ENCODE measurements around the gene SYPL2.

Gene SYPL2

DNA sequence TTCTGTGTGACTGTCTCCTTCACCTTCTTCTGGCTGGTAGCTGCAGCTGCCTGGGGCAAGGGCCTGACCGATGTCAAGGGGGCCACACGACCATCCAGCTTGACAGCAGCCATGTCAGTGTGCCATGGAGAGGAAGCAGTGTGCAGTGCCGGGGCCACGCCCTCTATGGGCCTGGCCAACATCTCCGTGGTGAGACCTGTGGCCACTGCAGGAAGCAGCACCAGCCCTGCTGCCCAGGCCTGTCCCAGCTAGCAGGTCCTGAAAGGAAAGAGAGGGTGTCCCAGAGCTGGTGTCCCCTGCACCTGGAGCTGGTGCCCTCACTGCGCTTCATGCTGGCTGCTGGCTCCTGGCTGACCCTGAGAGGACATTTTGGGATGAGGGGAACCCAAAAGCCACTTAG is 11.5 kb downstream of the SYPL2 start:
- no peak for TF ChIP-seq JUND (IDR thresholded peaks at IDR 0.05; ENCODE audit: low read depth)
- DNase-seq (ENCODE audit: low read depth in 1 of 2, low spot score in 1 of 2), result no peak
- in situ Hi-C loops (cut with HindIII; ENCODE audit: low pct_unique_long_range_greater_than_20kb, low sequenced_read_pairs), result no loop called here

DNA sequence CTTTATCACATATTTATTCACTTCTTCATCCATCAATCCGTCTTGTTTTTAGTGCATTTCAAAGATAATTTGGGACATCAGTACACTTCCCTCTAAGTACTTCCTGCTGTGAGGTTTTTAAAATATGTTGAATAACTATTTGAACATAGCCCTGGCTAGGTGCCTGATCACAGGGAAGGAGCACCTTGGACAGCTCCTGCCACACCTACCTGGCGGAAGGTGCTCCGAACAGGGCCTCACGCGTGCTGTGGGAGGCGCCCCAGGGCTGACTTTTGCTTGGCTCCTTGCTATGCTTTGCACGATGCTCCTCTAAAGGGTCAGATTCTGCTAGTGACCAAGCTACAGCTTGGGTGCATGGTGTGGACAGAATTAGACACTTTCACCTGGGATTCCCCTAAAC is 12.5 kb downstream of the SYPL2 start:
- in situ Hi-C loops (cut with HindIII; ENCODE audit: low pct_unique_long_range_greater_than_20kb, low sequenced_read_pairs), result no loop called here

DNA sequence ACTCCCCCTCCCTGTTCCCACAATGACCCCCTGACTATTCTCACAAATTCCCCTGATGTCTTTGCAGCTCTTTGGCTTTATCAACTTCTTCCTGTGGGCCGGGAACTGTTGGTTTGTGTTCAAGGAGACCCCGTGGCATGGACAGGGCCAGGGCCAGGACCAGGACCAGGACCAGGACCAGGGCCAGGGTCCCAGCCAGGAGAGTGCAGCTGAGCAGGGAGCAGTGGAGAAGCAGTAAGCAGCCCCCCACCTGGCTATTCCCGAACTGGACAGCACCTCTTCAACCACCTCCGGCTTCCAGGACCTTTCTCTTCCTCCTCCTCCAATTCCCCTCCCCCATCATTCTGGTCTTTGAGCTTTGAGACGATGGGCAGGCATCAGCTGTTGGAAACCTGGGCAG is 13.0 kb downstream of the SYPL2 start:
- in situ Hi-C loops (cut with HindIII; ENCODE audit: low pct_unique_long_range_greater_than_20kb, low sequenced_read_pairs), result no loop called here
- TF ChIP-seq JUND (IDR thresholded peaks at IDR 0.05; ENCODE audit: low read depth), result no peak
- no peak for DNase-seq (ENCODE audit: low read depth in 1 of 2, low spot score in 1 of 2)

More for the DNA sequence above, 12.5 kb downstream of the SYPL2 start:
- no peak for TF ChIP-seq JUND (IDR thresholded peaks at IDR 0.05; ENCODE audit: low read depth)
- peak; percentile 35 to 79 for DNase-seq (ENCODE audit: low read depth in 1 of 2, low spot score in 1 of 2)

DNA sequence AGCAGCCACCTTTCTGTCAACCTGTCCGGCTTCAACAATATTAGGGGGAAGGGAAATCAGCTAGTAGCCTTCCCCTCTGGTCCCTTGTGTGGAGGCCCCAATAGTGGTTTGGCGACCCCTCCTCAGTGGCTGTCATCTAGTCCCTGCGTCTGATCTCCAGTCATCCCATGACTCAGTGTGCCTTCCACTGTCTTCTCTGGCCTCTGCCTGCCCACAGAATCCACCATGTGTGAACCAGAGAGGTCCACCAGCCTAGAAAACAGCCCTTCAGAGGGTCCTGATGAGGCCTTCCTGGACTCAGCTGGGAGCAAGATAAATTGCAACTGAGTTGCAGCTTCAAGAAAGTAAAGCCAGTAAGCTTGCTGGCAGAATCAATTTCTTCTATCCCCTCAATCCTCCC is 13.6 kb downstream of the SYPL2 start:
- no peak for DNase-seq (ENCODE audit: low read depth in 1 of 2, low spot score in 1 of 2)
- no peak for TF ChIP-seq JUND (IDR thresholded peaks at IDR 0.05; ENCODE audit: low read depth)
- in situ Hi-C loops (cut with HindIII; ENCODE audit: low pct_unique_long_range_greater_than_20kb, low sequenced_read_pairs), result no loop called here

DNA sequence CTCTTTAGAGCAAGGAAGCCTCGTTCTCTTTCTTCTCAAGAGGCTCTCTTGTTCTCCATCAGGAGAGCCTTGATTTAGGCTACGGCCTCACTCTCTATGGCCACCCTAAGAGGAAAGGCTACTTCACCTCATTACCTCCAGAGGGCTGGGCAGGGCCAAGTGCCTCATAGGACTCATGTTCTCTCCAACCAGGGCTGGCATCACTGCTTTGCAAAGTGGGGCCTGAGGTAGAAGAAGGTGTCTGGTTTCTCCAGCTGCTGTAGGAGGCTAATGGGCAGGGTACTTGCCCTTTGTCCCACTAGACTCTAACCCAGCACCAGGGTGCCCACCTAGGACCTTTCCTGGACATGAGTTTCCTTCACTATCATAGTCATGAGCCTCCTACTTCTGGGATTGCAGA is 15.3 kb downstream of the SYPL2 start:
- in situ Hi-C loops (cut with HindIII; ENCODE audit: low pct_unique_long_range_greater_than_20kb, low sequenced_read_pairs), result no loop called here
- no peak for DNase-seq (ENCODE audit: low read depth in 1 of 2, low spot score in 1 of 2)
- TF ChIP-seq JUND (IDR thresholded peaks at IDR 0.05; ENCODE audit: low read depth), result no peak

DNA sequence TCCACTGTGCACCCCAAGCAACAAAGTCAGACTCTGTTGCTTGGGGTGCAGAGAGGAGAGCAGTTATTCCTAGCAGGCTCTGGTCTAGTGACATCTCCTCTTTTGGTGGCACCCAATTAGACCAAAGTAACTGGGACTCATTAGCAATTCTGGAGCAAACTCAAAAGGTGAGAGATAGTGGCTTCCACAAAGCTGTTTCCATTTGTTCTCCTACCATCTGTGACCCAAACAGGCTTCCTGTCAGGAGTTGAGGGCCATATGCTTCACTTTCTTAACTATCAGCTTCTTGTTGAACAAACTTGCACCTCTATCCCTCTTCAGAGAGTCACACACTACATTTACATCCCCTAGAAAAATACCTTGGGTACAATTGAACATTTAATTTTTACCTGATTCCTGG is 15.9 kb downstream of the SYPL2 start:
- TF ChIP-seq JUND (IDR thresholded peaks at IDR 0.05; ENCODE audit: low read depth), result no peak
- in situ Hi-C loops (cut with HindIII; ENCODE audit: low pct_unique_long_range_greater_than_20kb, low sequenced_read_pairs), result no loop called here

DNA sequence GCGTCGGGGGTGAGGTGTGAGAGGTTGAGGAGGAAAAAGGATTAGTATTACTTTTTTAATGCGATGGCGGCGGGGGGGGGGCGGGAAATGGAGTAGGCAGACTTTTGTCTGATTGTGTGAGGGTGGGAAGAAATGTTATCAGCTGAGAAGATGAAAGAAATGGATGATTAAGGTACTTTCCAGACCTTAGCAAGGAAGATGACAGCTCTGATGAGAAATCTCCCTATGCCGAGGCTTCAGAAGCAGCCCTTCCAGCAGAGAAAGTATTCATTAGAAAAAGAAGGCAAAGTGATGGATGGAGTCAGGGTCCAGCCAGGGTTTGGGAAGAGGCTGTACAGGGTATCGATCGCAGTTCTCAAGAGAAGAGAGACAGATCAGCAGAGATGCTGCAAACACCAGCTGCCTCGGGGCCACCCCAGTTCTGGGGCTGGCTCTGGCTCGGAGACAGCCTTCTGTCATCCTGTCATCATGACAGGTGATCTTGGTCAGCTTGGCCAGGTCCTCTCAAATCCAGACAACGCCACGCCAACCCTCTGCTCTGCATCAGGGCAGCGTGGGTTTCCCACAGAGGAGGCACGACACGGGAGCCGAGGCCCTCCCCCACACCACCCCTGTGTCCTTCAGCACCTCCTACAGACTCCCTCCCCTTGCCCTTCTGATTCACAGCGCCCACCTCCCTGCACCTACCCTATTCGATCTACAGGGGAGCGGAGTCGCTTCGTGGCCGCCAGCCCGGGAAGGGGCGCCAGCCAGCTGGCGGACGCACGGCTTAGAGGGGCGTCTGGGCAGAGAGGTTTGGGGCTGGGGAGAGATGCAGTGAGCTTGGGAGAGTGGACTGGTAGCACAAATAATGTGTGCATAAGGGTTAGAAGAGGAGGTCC is 16.7 kb downstream of the SYPL2 start:
- DNase-seq (ENCODE audit: low read depth in 1 of 2, low spot score in 1 of 2), result no peak
- in situ Hi-C loops (cut with HindIII; ENCODE audit: low pct_unique_long_range_greater_than_20kb, low sequenced_read_pairs), result no loop called here
- TF ChIP-seq JUND (IDR thresholded peaks at IDR 0.05; ENCODE audit: low read depth), result no peak

More for the DNA sequence above, 15.9 kb downstream of the SYPL2 start:
- DNase-seq (ENCODE audit: low read depth in 1 of 2, low spot score in 1 of 2), result no peak

DNA sequence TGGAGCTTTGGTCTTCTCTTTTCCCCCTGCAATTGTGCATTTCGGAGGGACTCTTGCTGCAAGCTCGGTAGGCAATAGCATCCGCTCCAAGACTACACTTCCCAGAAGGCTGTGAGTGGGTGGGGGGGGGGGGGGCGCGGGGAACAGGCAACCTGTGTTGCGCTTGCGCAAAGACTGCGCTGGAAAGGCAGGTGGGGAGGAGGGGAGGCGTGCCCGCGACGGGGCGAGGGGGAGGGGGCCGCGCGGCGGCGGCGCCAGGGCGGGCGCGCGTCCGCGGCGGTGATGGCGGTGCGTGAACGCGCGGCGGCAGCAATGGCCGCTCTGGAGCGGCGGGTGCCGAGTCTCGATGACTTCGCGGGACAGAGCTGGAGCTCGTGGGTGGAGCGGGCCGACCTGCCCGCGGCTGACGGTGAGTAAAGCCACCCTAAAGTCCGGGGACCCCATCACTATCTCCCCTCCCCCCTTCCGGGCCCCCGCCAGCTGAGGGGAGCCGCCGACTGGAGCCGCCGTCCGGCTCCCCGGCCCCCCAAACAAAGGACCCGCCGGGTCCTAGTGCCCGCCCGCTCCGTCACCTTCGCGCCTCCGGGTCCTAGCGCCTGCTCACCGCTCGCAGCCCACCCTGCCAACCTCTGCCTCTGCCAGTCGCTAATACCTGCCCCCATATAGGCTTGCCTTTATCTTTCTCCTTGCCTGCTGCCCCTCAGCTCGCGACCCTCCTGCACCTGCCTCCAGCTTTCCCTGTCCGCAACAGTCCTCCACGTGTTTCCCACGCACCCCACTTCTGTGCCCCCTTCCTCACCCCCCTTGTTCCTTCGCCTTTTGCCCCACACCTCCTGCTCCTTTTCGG is 17.5 kb downstream of the SYPL2 start, which contains the start of gene ATXN7L2:
TSS of gene ATXN7L2 (plus strand) at position 234 of the 847 bp plus-strand sequence. CDS start at position 283, 49 bp downstream.
- in situ Hi-C loops (cut with HindIII; ENCODE audit: low pct_unique_long_range_greater_than_20kb, low sequenced_read_pairs), result no loop called here
- DNase-seq (ENCODE audit: low read depth in 1 of 2, low spot score in 1 of 2), result peak; percentile 92 to 95
- no peak for TF ChIP-seq JUND (IDR thresholded peaks at IDR 0.05; ENCODE audit: low read depth)

DNA sequence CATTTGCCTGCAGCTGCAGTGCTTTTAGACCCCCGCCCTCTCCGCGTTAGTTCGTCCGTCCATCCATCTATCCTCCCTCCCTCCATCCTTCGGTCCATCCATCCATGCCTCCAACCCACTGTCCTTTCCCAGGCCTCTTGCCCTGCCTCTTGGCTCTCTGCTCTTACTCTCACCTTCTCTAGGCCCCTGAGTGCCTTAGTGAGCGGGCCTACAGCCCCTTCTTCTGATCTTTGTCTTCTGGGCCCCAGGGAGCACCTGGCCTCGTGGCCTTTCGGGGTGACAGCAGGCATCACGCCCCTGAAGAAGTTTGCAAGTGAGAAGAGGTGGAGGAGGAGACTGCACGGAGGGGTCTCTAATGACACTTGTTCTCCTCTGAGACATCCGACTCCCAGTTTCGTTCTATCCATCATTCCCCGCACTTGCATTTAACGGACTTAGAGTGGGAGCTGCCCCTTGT is 18.2 kb downstream of the SYPL2 start:
- no peak for DNase-seq (ENCODE audit: low read depth in 1 of 2, low spot score in 1 of 2)
- TF ChIP-seq JUND (IDR thresholded peaks at IDR 0.05; ENCODE audit: low read depth), result no peak
- in situ Hi-C loops (cut with HindIII; ENCODE audit: low pct_unique_long_range_greater_than_20kb, low sequenced_read_pairs), result no loop called here

DNA sequence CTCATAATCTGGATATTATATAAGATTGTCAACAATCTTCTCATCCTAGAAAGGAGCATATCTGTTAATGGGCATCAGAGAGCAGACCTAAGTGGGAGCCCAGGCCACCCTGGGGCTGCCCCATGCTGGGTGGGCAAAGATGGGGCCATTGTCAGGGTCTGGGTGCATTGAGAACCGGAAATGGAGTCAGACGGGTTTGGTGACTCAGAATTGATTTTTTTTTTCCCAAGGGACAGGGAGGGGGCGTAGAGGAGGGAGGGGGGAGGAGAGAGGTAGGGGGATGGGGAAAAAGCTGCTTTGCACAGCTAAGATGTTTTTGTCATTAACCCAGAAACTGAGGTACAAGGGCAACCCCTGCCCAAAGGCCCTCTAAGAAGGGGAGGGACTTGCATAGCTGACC is 18.7 kb downstream of the SYPL2 start:
- in situ Hi-C loops (cut with HindIII; ENCODE audit: low pct_unique_long_range_greater_than_20kb, low sequenced_read_pairs), result no loop called here
- DNase-seq (ENCODE audit: low read depth in 1 of 2, low spot score in 1 of 2), result no peak
- TF ChIP-seq JUND (IDR thresholded peaks at IDR 0.05; ENCODE audit: low read depth), result no peak

DNA sequence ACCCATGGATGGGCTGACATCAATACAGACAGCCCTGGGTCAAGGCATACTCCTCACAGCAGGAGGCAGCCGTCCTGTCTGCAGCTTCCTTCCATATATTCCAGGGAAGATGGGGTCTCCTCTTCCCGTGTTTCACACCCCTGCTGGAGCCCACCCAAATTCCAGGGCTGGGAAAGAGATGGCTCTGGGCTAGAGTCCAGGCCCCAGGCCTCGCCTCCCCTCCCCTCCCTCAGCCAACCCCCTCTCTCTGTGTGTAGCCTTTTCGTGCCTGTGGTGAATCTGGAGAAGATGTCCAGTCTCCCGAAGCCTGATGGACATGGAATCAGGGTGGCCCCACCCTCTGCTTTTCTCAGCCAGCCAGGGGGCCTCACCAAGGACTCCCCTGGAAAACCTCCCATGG is 20.9 kb downstream of the SYPL2 start:
- no peak for TF ChIP-seq JUND (IDR thresholded peaks at IDR 0.05; ENCODE audit: low read depth)
- in situ Hi-C loops (cut with HindIII; ENCODE audit: low pct_unique_long_range_greater_than_20kb, low sequenced_read_pairs), result no loop called here
- no peak for DNase-seq (ENCODE audit: low read depth in 1 of 2, low spot score in 1 of 2)

DNA sequence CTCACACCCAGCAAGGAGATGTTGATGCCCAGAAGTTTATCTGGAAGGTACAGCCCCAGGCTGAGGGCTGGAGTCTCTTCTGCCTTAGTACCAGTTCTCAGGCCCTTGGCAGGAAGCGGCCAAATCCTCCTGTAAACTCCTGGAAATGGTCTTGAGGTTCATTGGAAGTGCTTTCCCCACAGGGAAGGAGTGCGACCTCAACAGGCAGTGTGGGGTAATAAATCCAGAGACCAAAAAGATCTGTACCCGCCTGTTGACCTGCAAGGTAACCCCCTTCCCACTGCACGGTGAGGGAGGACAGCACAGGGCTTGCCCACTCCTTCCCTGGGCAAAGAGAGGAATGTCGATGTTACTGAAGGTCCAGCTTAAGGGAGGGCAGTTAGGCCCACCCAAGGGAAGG is 21.9 kb downstream of the SYPL2 start:
- no peak for TF ChIP-seq JUND (IDR thresholded peaks at IDR 0.05; ENCODE audit: low read depth)
- in situ Hi-C loops (cut with HindIII; ENCODE audit: low pct_unique_long_range_greater_than_20kb, low sequenced_read_pairs), result no loop called here
- no peak for DNase-seq (ENCODE audit: low read depth in 1 of 2, low spot score in 1 of 2)

DNA sequence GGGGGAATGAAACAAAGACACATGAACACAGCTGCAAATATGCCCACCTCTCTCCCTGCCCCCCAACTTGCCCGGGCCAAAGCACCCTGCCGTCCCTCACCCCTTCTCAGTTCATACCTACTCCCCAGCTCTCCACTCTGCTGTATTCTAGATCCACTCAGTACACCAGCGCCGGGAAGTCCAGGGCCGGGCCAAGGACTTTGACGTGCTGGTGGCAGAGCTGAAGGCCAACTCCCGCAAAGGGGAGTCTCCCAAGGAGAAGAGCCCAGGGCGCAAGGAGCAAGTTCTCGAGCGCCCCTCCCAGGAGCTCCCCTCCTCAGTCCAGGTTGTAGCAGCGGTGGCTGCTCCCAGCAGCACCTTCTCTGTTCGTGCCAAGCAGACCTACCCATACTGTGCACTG is 22.4 kb downstream of the SYPL2 start:
- in situ Hi-C loops (cut with HindIII; ENCODE audit: low pct_unique_long_range_greater_than_20kb, low sequenced_read_pairs), result no loop called here
- TF ChIP-seq JUND (IDR thresholded peaks at IDR 0.05; ENCODE audit: low read depth), result no peak
- no peak for DNase-seq (ENCODE audit: low read depth in 1 of 2, low spot score in 1 of 2)

Measured in T47D (cell line).